Measurements from ENCODE around the gene DCAF7. TPM values are rescaled to one million over a fixed set of nuclear protein-coding genes. Genes with fewer than 3 reads are reported as not detected.

The DCAF7 gene
- total RNA-seq, 2 experiments from 2014 or later: 11.3 to 11.9 TPM

DNA sequence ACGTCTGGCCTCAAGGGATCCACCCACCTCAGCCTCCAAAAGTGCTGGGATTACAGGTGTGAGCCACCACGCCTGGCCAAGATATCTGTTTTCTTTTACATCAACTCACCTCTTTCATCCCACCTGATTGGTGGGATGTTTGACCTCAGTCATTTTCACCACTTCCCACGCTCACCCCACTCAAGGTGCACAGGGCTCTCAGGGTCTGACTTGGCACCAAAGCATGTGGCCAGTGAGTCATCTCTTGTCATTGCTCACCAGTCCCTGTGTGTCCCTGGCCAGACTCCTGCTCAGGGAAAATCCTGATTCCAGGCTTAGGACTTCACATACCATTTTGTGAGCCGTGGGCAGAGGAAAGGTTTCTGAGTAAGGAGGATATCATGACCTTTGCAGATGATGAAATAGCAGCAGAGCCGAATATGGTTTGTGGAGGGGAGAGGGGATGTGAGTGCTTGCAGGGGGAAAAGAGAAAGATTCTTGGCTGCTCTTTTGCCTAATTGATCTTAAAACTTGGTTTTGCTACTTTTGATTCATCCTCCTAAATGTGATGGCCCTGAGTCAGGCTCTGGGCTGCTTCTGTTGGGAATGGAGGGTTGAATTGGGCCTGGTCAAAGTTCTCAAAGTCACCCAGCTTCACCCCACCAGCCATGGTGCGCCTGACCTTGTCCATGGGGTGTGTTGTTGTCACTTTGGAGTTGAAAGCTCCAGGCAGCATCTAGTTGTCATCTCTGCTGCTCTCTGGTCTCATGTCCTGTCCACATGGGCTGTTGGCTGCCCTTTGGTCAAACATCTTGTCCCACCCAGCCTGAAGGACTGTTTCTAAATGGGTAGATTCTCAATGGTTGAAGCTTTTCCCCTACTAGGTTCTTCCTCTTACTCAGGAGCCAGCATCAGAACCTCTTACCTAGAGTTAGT lies 33.1 kb upstream of the DCAF7 start:
- Histone ChIP-seq H3K4me3 (ENCODE audit: low read length) (no peak overlapping the region), H3K27me3 (ENCODE audit: control insufficient read depth in 1 of 2, insufficient read depth in 2 of 2, low read length in 2 of 2) (peaks cover 0 to 6% of the 10 kb centered on the region in 2 experiments), H3K9me3 (ENCODE audit: control insufficient read depth in 1 of 2, insufficient read depth in 1 of 2, low read length in 2 of 2) (peaks cover 0 to 5% of the 10 kb centered on the region in 2 experiments), H3K27ac (ENCODE audit: low read depth in 1 of 2, low read length in 2 of 2) (no peak overlapping the region), H3K4me1 (ENCODE audit: insufficient read depth, low read length) (no peaks in the 10 kb centered on the region), H3K36me3 (ENCODE audit: insufficient read depth, low read length) (no peaks in the 10 kb centered on the region)
- DNase-seq (no peak), ATAC-seq (ENCODE audit: poor library complexity) (no peak)
- Mint-ChIP-seq H3K27ac (no peak overlapping the region), H3K4me1 (ENCODE audit: low read depth) (no peaks in the 10 kb centered on the region), H3K9me3 (no peaks in the 10 kb centered on the region), H3K36me3 (ENCODE audit: low read depth) (no peaks in the 10 kb centered on the region), H3K27me3 (peaks cover 19% of the 10 kb centered on the region), H3K4me3 (no peak overlapping the region)
- intact Hi-C loops (cut with DNase I, micrococcal nuclease): no loop called here
- POLR2A ChIA-PET: no interaction called here
- CTCF ChIA-PET: no interaction called here
- TF ChIP-seq, protein P1, sequence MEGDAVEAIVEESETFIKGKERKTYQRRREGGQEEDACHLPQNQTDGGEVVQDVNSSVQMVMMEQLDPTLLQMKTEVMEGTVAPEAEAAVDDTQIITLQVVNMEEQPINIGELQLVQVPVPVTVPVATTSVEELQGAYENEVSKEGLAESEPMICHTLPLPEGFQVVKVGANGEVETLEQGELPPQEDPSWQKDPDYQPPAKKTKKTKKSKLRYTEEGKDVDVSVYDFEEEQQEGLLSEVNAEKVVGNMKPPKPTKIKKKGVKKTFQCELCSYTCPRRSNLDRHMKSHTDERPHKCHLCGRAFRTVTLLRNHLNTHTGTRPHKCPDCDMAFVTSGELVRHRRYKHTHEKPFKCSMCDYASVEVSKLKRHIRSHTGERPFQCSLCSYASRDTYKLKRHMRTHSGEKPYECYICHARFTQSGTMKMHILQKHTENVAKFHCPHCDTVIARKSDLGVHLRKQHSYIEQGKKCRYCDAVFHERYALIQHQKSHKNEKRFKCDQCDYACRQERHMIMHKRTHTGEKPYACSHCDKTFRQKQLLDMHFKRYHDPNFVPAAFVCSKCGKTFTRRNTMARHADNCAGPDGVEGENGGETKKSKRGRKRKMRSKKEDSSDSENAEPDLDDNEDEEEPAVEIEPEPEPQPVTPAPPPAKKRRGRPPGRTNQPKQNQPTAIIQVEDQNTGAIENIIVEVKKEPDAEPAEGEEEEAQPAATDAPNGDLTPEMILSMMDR (IDR thresholded peaks at IDR 0.05): no peak

DNA sequence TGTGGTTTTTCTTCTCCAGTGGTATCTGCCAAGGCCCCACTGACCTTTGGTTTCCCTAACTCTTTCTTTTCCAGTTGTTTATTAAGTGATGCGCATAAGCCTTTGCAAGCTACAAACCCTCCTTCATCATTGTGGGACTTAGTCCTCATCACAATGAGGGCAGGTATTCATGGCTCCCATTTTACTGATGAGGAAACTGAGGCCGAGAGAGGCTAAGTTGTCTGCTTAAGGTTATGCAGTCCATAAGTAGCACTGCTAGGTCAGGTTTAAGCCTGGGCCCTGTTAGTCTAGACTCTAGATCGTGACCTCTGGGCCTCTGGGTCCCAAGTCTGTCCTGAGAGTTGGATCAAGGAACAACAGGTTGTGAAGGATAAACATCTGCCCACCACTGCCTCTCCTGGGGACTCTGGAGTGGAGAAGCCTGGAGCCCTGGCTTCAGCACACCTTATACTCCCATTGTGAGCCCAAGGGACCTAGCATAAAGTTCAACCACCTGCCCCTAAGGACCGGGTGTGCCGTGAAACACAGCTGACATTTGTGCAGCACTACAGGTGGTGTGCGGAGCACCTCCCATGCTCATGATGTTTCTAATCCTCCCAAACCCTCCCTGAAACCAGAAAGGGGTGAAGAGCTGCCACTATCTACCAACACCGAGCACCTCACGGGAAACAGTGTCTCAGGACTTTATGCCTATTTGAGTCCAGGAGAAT lies 32.3 kb upstream of the DCAF7 start:
- Mint-ChIP-seq H3K27ac (no peak overlapping the region), H3K4me3 (no peak overlapping the region), H3K4me1 (ENCODE audit: low read depth) (no peaks in the 10 kb centered on the region), H3K27me3 (peaks cover 19% of the 10 kb centered on the region), H3K9me3 (no peaks in the 10 kb centered on the region), H3K36me3 (ENCODE audit: low read depth) (no peaks in the 10 kb centered on the region)
- POLR2A ChIA-PET: no interaction called here
- CTCF ChIA-PET: no interaction called here
- H3K27ac ChIP-seq (ENCODE audit: low read depth in 1 of 2, low read length in 2 of 2): no peak overlapping the region
- no peak overlapping the region for H3K4me3 ChIP-seq (ENCODE audit: low read length)
- H3K9me3 ChIP-seq (ENCODE audit: control insufficient read depth in 1 of 2, insufficient read depth in 1 of 2, low read length in 2 of 2): peaks cover 0 to 5% of the 10 kb centered on the region in 2 experiments
- no peaks in the 10 kb centered on the region for H3K4me1 ChIP-seq (ENCODE audit: insufficient read depth, low read length)
- intact Hi-C loops (cut with DNase I, micrococcal nuclease): no loop called here
- H3K27me3 ChIP-seq (ENCODE audit: control insufficient read depth in 1 of 2, insufficient read depth in 2 of 2, low read length in 2 of 2): peaks cover 0 to 8% of the 10 kb centered on the region in 2 experiments
- DNase-seq (no peak), ATAC-seq (ENCODE audit: poor library complexity) (no peak)
- TF ChIP-seq, protein P1 (IDR thresholded peaks at IDR 0.05): no peak
- H3K36me3 ChIP-seq (ENCODE audit: insufficient read depth, low read length): no peaks in the 10 kb centered on the region

DNA sequence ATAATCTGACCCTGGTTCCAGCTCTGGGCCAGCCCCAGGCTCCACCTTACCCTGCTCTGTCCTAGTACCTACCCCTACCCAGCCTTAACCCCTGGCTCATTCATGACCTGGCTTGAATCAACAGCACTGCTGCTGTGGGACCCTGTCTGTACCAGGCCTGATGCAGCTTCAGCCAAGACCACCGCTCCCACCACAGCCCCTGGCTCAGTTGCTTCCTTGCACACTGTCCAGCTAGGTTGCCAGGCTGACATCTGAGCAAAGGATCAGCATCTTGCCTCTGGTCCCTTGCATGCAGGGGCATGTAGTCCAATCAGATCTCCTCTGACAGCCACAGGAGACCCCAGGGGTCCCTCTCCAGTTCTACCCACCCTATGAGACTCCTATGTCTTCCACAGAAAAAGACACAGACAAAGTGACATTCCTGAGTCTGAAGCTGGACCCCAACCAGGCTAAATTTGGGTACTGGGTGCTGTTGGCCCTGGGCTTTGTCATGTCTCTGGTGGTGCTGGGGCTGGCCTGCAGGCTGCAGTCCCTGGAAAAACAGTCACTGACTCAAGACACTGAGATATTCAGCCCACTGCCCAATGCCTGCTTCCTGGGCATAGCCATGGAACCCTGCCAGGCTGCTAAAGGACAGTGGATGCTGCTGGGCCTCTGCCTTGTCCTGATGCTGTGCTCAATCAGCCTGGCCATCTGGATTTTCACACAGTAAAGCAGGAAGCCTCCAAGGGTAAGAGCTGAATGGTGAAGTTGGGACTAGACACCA lies 31.0 kb upstream of the DCAF7 start:
- H3K4me1 Mint-ChIP-seq (ENCODE audit: low read depth): no peaks in the 10 kb centered on the region
- H3K27me3 ChIP-seq (ENCODE audit: control insufficient read depth in 1 of 2, insufficient read depth in 2 of 2, low read length in 2 of 2): peaks cover under 1 to 16% of the 10 kb centered on the region in 2 experiments
- TF ChIP-seq, protein P1 (IDR thresholded peaks at IDR 0.05): no peak
- no peaks in the 10 kb centered on the region for H3K36me3 ChIP-seq (ENCODE audit: insufficient read depth, low read length)
- DNase-seq: no peak
- H3K4me3 ChIP-seq (ENCODE audit: low read length): no peak overlapping the region
- no peaks in the 10 kb centered on the region for H3K36me3 Mint-ChIP-seq (ENCODE audit: low read depth)
- H3K4me1 ChIP-seq (ENCODE audit: insufficient read depth, low read length): peaks cover 5% of the 10 kb centered on the region
- H3K9me3 Mint-ChIP-seq: no peaks in the 10 kb centered on the region
- peaks cover 0 to 11% of the 10 kb centered on the region in 2 experiments for H3K9me3 ChIP-seq (ENCODE audit: control insufficient read depth in 1 of 2, insufficient read depth in 1 of 2, low read length in 2 of 2)
- POLR2A ChIA-PET: no interaction called here
- ATAC-seq (ENCODE audit: poor library complexity): no peak
- no peak overlapping the region for H3K4me3 Mint-ChIP-seq
- no peak overlapping the region for H3K27ac Mint-ChIP-seq
- peaks cover 27% of the 10 kb centered on the region for H3K27me3 Mint-ChIP-seq
- CTCF ChIA-PET: no interaction called here
- H3K27ac ChIP-seq (ENCODE audit: low read depth in 1 of 2, low read length in 2 of 2): no peak overlapping the region
- intact Hi-C loops (cut with DNase I, micrococcal nuclease): no loop called here
